Measurements from ENCODE around the gene COL27A1. TPM values are rescaled to one million over a fixed set of nuclear protein-coding genes. Genes with fewer than 3 reads are reported as not detected.

Gene COL27A1
- total and polyA plus RNA-seq, 2 experiments from 2014 or later = 10.5 to 18.0 TPM

GRCh38 chr9:114300846-114301797, 145.8 kb downstream of the COL27A1 start:
- Histone ChIP-seq H2AFZ (no peak overlapping the region), H3K27me3 (ENCODE audit: insufficient read depth) (no peaks in the 10 kb centered on the region), H3K27ac (ENCODE audit: low read depth) (no peak overlapping the region), H3K4me3 (no peak overlapping the region), H3K4me2 (no peak overlapping the region), H3K4me1 (ENCODE audit: insufficient read depth) (no peaks in the 10 kb centered on the region), H4K20me1 (replicated peaks; ENCODE audit: insufficient read depth) (no peaks in the 10 kb centered on the region), H3K36me3 (ENCODE audit: insufficient read depth) (peaks cover 3% of the 10 kb centered on the region; the same call in 1 of the 2 replicates), H3K79me2 (replicated peaks; ENCODE audit: insufficient read depth) (no peaks in the 10 kb centered on the region), H3F3A (replicated peaks; ENCODE audit: low read depth) (peaks cover 6% of the 10 kb centered on the region; the same call in 1 of the 2 replicates), H3K9me2 (ENCODE audit: insufficient read depth) (no peaks in the 10 kb centered on the region)
- H3K9me3 Mint-ChIP-seq = 0 out of 3 replicates have a peak, but pooled peaks cover under 1% of the 10 kb centered on the region
- no peak for DNase-seq (ENCODE audit: low spot score)
- no peak for ATAC-seq
- no peak for TF ChIP-seq CREB1 (CRISPR knock-in tag; IDR thresholded peaks at IDR 0.05; ENCODE audit: low read depth)
- TF ChIP-seq ZNF114 (CRISPR knock-in tag; IDR thresholded peaks at IDR 0.05) = no peak
- no peak for TF ChIP-seq JUNB (IDR thresholded peaks at IDR 0.05; ENCODE audit: unreplicated experiment)
- no peak for TF ChIP-seq REST (IDR thresholded peaks at IDR 0.05; ENCODE audit: unreplicated experiment)
- no peak for TF ChIP-seq CTCF (conservative IDR thresholded peaks at IDR 0.05; ENCODE audit: low read depth in 2 of 2)
- TF ChIP-seq ETS1 (IDR thresholded peaks at IDR 0.05) = no peak
- TF ChIP-seq POLR2AphosphoS5 (IDR thresholded peaks at IDR 0.05; ENCODE audit: low read depth) = no peak
- TF ChIP-seq EZH2 (IDR thresholded peaks at IDR 0.05; ENCODE audit: low read depth, unreplicated experiment) = no peak
- no peak for TF ChIP-seq NANOG (IDR thresholded peaks at IDR 0.05; ENCODE audit: borderline replicate concordance)
- TF ChIP-seq ZNF462 (CRISPR knock-in tag; IDR thresholded peaks at IDR 0.05) = no peak
- TF ChIP-seq STAT1 (IDR thresholded peaks at IDR 0.05; ENCODE audit: unreplicated experiment) = no peak
- no peak for TF ChIP-seq ZNF331 (CRISPR knock-in tag; IDR thresholded peaks at IDR 0.05; ENCODE audit: low read depth)
- no peak for TF ChIP-seq EZH2phosphoT487 (IDR thresholded peaks at IDR 0.05; ENCODE audit: unreplicated experiment)
- peaks cover 4% of the 10 kb centered on the region; the same call in 2 of the 3 replicates for H3K4me1 Mint-ChIP-seq
- H3K4me3 Mint-ChIP-seq = no peak overlapping the region
- H3K27me3 Mint-ChIP-seq (ENCODE audit: insufficient read depth, low read depth, poor library complexity) = peaks cover 7% of the 10 kb centered on the region
- no peak overlapping the region for H3K27ac Mint-ChIP-seq
- peaks cover 19% of the 10 kb centered on the region for H3K36me3 Mint-ChIP-seq (ENCODE audit: low read depth)

Data from GM23338 (cell line).